Activated CD8-positive, alpha-beta memory T cell treated with anti-CD3 and anti-CD28 coated beads for 1 hour (primary cell): Measurements from ENCODE around the gene OR10A3.

Experiments used
- DNase-seq, 2 donors: peaks; one replicate each; pipeline ENCODE4 v3.0.0-alpha.2; 2020; ENCODE audit warnings: low read depth in 1 of 2; ENCODE audit errors: extremely low read depth in 1 of 2

Gene OR10A3

GRCh38 chr11:7893796-7894195 is 47.7 kb downstream of the OR10A3 start:
- DNase-seq, result no peak

GRCh38 chr11:7892840-7893254 is 48.7 kb downstream of the OR10A3 start:
- DNase-seq, result no peak

- DNase-seq, result no peak
Observed at GRCh38 chr11:7892059-7892699, 49.3 kb downstream of the OR10A3 start.

- DNase-seq, result no peak
Observed at GRCh38 chr11:7890417-7891172, 50.9 kb downstream of the OR10A3 start.

- no peak for DNase-seq
Observed at GRCh38 chr11:7889985-7890384, 51.5 kb downstream of the OR10A3 start.
